ENCODE data around the gene SHCBP1.
"Not testable (repeated sequence)": the region's sequence is repeated elsewhere in the genome, so short reads cannot be mapped to it uniquely, and the experiment has no call there.

The SHCBP1 gene

DNA sequence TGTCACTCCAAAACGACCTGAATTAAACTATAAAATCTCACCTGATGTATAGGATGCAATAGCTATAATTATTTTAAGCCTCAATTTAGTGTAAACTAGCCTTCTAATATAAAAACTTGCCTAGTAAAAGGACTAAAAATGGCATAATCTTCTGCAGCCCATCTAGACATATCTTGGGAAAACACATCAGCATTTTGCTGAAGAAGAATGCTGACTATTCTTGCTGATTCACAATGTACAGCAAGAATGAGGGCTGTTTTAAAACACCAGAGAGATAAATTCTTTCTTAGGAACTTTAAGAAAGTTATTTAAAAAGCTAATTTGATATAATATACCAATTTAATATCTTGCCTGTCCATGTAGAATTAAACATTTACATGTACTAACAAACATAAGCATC, 63.2 kb downstream of the SHCBP1 start:
- in situ Hi-C loops (cut with MboI; ENCODE audit: low pct_unique_long_range_greater_than_20kb, low sequenced_read_pairs, unreplicated experiment), result no loop called here
- DNase-seq (ENCODE audit: low spot score), result no peak
- TF ChIP-seq, protein P1, sequence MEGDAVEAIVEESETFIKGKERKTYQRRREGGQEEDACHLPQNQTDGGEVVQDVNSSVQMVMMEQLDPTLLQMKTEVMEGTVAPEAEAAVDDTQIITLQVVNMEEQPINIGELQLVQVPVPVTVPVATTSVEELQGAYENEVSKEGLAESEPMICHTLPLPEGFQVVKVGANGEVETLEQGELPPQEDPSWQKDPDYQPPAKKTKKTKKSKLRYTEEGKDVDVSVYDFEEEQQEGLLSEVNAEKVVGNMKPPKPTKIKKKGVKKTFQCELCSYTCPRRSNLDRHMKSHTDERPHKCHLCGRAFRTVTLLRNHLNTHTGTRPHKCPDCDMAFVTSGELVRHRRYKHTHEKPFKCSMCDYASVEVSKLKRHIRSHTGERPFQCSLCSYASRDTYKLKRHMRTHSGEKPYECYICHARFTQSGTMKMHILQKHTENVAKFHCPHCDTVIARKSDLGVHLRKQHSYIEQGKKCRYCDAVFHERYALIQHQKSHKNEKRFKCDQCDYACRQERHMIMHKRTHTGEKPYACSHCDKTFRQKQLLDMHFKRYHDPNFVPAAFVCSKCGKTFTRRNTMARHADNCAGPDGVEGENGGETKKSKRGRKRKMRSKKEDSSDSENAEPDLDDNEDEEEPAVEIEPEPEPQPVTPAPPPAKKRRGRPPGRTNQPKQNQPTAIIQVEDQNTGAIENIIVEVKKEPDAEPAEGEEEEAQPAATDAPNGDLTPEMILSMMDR (IDR thresholded peaks at IDR 0.05; ENCODE audit: extremely low read depth, insufficient read depth, missing control alignments), result no peak

GRCh38 chr16:46555951-46556350, 65.2 kb downstream of the SHCBP1 start:
- in situ Hi-C loops (cut with MboI; ENCODE audit: low pct_unique_long_range_greater_than_20kb, low sequenced_read_pairs, unreplicated experiment), result no loop called here
- TF ChIP-seq, protein P1 (IDR thresholded peaks at IDR 0.05; ENCODE audit: extremely low read depth, insufficient read depth, missing control alignments), result no peak
- no peak for DNase-seq (ENCODE audit: low spot score)

- DNase-seq (ENCODE audit: low spot score); in situ Hi-C loops (cut with MboI; ENCODE audit: low pct_unique_long_range_greater_than_20kb, low sequenced_read_pairs, unreplicated experiment): not testable (repeated sequence)
- TF ChIP-seq, protein P1 (IDR thresholded peaks at IDR 0.05; ENCODE audit: extremely low read depth, insufficient read depth, missing control alignments), result peak; percentile 94
Observed at GRCh38 chr16:46554435-46554834, 66.7 kb downstream of the SHCBP1 start.

- no peak for DNase-seq (ENCODE audit: low spot score)
- TF ChIP-seq, protein P1 (IDR thresholded peaks at IDR 0.05; ENCODE audit: extremely low read depth, insufficient read depth, missing control alignments), result no peak
- in situ Hi-C loops (cut with MboI; ENCODE audit: low pct_unique_long_range_greater_than_20kb, low sequenced_read_pairs, unreplicated experiment), result no loop called here
Observed at GRCh38 chr16:46549477-46549876, 71.7 kb downstream of the SHCBP1 start.
